Measurements from ENCODE around the gene WRAP73.

WRAP73 gene

GRCh38 chr1:3663999-3664699 is 14.2 kb upstream of the WRAP73 start:
- Histone ChIP-seq H3K27ac (ENCODE audit: low read depth, low read length) (no peak overlapping the region), H3K4me1 (ENCODE audit: control insufficient read depth, insufficient read depth, low read length) (no peaks in the 10 kb centered on the region; the same call in 1 of the 2 replicates), H3K9ac (ENCODE audit: low read depth, low read length) (no peak overlapping the region)

DNA sequence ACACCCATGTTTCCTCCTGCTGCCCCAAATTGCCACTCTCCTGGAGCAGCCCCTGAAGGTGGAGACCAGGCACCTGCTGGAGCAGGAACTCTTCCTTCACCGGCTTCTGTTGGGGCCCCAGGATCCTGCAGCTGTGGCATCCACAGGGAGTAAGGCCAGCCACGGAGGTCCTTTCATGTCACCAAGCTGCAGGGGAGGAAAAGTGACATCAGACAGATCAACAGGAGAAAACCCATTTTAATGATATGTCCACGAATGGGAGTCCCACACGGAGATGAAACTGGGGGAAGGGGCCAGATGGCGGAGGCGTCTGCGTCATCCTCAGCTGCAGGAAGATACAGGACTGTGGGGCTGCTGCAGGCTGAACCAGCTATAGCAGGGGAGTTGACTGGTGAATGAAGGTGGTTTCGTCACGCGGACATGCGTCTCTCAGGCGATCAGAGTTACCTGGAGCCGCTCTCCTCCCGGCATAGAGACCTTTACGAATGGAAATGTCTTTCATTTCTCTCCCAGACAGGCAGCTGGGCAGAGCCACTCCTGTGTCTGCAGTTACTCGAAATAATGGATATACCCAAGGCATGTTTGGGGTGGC is 12.3 kb upstream of the WRAP73 start:
- no peaks in the 10 kb centered on the region; the same call in 1 of the 2 replicates for H3K4me1 ChIP-seq (ENCODE audit: control insufficient read depth, insufficient read depth, low read length)
- H3K36me3 ChIP-seq (ENCODE audit: control insufficient read depth, insufficient read depth, low read length), result no peaks in the 10 kb centered on the region
- no peak overlapping the region for H3K27ac ChIP-seq (ENCODE audit: low read depth, low read length)
- no peak overlapping the region for H3K9ac ChIP-seq (ENCODE audit: low read depth, low read length)
- H3K9me3 ChIP-seq (ENCODE audit: control insufficient read depth, insufficient read depth, low read length), result no peaks in the 10 kb centered on the region
- no peak overlapping the region for H3K4me3 ChIP-seq (ENCODE audit: low read depth, low read length)
- H3K27me3 ChIP-seq (ENCODE audit: control insufficient read depth, insufficient read depth, low read length), result peaks cover 19% of the 10 kb centered on the region

More at GRCh38 chr1:3663999-3664699, 14.2 kb upstream of the WRAP73 start:
- Histone ChIP-seq H3K4me3 (ENCODE audit: low read depth, low read length) (no peak overlapping the region), H3K27me3 (ENCODE audit: control insufficient read depth, insufficient read depth, low read length) (peaks cover 5% of the 10 kb centered on the region; the same call in 1 of the 2 replicates), H3K9me3 (ENCODE audit: control insufficient read depth, insufficient read depth, low read length) (no peaks in the 10 kb centered on the region), H3K36me3 (ENCODE audit: control insufficient read depth, insufficient read depth, low read length) (no peaks in the 10 kb centered on the region)

DNA sequence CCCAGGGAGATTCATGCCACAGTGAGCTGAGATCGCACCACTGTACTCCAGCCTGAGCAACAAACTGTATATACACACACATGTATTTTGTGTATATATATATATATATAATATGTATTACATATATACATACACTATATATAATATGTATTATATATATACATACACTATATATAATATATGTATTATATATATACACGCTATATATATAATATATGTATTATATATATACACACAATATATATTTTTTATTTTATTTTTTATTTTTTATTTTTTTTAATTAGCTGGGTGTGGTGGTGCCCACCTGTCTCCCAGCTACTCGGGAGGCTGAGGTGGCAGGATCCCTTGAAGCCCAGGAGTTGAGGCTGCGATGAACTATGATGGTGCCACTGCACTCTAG is 11.7 kb upstream of the WRAP73 start:
- no peaks in the 10 kb centered on the region for H3K36me3 ChIP-seq (ENCODE audit: control insufficient read depth, insufficient read depth, low read length)

DNA sequence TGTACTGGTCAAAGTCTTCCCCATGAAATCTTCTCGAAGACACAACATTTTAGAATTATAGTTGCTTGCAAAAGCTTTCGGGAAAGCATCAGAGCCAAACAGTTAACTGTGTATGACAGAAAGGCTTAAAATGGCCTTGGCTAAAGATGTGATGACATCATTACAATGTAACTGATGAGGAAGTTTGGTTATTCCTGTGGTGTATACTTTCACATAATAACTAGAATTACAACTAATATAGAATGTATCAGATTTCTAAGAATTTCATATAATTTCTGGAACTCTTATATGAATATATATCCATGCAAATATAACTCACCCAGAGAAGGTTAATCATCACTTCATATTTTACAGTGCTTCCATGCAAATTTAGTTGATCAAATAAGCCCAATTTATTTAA is 10.8 kb upstream of the WRAP73 start:
- no peak overlapping the region for H3K27ac ChIP-seq (ENCODE audit: low read depth, low read length)
- no peak overlapping the region for H3K9ac ChIP-seq (ENCODE audit: low read depth, low read length)
- no peaks in the 10 kb centered on the region for H3K36me3 ChIP-seq (ENCODE audit: control insufficient read depth, insufficient read depth, low read length)
- peaks cover 32% of the 10 kb centered on the region for H3K27me3 ChIP-seq (ENCODE audit: control insufficient read depth, insufficient read depth, low read length)
- no peaks in the 10 kb centered on the region; the same call in 1 of the 2 replicates for H3K4me1 ChIP-seq (ENCODE audit: control insufficient read depth, insufficient read depth, low read length)
- no peaks in the 10 kb centered on the region for H3K9me3 ChIP-seq (ENCODE audit: control insufficient read depth, insufficient read depth, low read length)
- no peak overlapping the region for H3K4me3 ChIP-seq (ENCODE audit: low read depth, low read length)

More for the DNA sequence above, 11.7 kb upstream of the WRAP73 start:
- H3K4me3 ChIP-seq (ENCODE audit: low read depth, low read length), result no peak overlapping the region
- no peak overlapping the region for H3K9ac ChIP-seq (ENCODE audit: low read depth, low read length)
- no peaks in the 10 kb centered on the region for H3K9me3 ChIP-seq (ENCODE audit: control insufficient read depth, insufficient read depth, low read length)
- H3K4me1 ChIP-seq (ENCODE audit: control insufficient read depth, insufficient read depth, low read length), result no peaks in the 10 kb centered on the region; the same call in 1 of the 2 replicates
- H3K27ac ChIP-seq (ENCODE audit: low read depth, low read length), result no peak overlapping the region
- H3K27me3 ChIP-seq (ENCODE audit: control insufficient read depth, insufficient read depth, low read length), result peaks cover 25% of the 10 kb centered on the region

GRCh38 chr1:3659093-3659492 is 9.2 kb upstream of the WRAP73 start:
- H3K4me1 ChIP-seq (ENCODE audit: control insufficient read depth, insufficient read depth, low read length), result no peaks in the 10 kb centered on the region; the same call in 1 of the 2 replicates
- no peaks in the 10 kb centered on the region for H3K9me3 ChIP-seq (ENCODE audit: control insufficient read depth, insufficient read depth, low read length)
- H3K9ac ChIP-seq (ENCODE audit: low read depth, low read length), result no peak overlapping the region
- no peak overlapping the region for H3K4me3 ChIP-seq (ENCODE audit: low read depth, low read length)
- H3K27me3 ChIP-seq (ENCODE audit: control insufficient read depth, insufficient read depth, low read length), result peaks cover 48% of the 10 kb centered on the region
- no peaks in the 10 kb centered on the region for H3K36me3 ChIP-seq (ENCODE audit: control insufficient read depth, insufficient read depth, low read length)
- H3K27ac ChIP-seq (ENCODE audit: low read depth, low read length), result no peak overlapping the region

DNA sequence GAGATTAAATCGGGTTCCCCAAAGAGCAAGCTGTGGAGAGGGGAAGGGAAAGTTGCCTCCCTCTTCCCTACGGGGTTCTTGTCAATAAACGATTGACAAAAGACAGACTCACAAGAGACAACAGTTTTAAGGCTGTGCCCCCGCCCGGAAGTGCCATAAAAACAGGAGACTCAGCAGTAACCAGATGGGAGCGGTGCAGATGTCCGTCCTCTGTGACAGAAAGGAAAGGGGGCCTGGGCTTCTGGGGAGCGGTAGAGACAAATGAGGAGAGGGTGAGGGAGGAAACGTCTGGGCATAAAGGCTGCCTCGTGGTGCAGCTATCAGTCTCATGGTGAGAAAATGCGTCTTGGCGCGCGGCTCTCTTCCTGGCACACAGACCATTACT is 8.3 kb upstream of the WRAP73 start:
- Histone ChIP-seq H3K9me3 (ENCODE audit: control insufficient read depth, insufficient read depth, low read length) (no peaks in the 10 kb centered on the region), H3K4me3 (ENCODE audit: low read depth, low read length) (no peak overlapping the region), H3K36me3 (ENCODE audit: control insufficient read depth, insufficient read depth, low read length) (no peaks in the 10 kb centered on the region), H3K27ac (ENCODE audit: low read depth, low read length) (no peak overlapping the region), H3K9ac (ENCODE audit: low read depth, low read length) (no peak overlapping the region), H3K27me3 (ENCODE audit: control insufficient read depth, insufficient read depth, low read length) (peaks cover 57% of the 10 kb centered on the region), H3K4me1 (ENCODE audit: control insufficient read depth, insufficient read depth, low read length) (no peaks in the 10 kb centered on the region; the same call in 1 of the 2 replicates)

DNA sequence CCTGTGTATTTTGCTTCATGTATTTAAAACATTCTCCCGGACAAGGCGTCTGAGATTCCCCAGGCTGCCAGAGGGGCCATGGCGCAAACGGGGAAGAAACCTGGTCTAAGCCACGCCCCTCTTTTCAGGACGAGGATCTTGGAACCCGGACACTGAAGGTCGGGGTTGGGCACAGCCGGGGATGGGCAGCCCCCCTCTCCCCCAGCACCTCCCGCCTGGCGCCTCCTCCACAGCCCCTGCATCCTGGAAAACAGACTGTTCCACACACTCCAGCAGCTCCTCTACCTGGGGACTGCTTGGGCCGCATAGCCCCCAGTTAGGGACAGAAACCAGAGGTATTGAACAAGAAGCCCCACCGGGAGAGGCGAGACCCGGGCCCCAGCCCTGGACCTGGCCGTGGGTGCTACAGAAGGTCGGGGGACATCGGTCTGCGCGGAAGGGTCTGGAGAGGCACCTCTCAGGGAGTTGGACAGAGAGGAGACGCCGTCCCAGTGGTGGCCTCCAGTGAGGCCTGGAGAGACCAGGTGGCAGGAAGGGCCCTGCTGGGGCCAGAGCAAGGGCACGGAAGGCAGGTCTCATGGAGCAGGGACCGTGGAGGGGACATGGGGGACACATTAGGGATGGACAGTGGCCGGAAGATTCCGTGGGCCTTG is 7.8 kb upstream of the WRAP73 start:
- H3K36me3 ChIP-seq (ENCODE audit: control insufficient read depth, insufficient read depth, low read length), result no peaks in the 10 kb centered on the region
- H3K27me3 ChIP-seq (ENCODE audit: control insufficient read depth, insufficient read depth, low read length), result peaks cover 62% of the 10 kb centered on the region
- no peaks in the 10 kb centered on the region for H3K9me3 ChIP-seq (ENCODE audit: control insufficient read depth, insufficient read depth, low read length)
- H3K9ac ChIP-seq (ENCODE audit: low read depth, low read length), result no peak overlapping the region
- no peaks in the 10 kb centered on the region; the same call in 1 of the 2 replicates for H3K4me1 ChIP-seq (ENCODE audit: control insufficient read depth, insufficient read depth, low read length)
- H3K4me3 ChIP-seq (ENCODE audit: low read depth, low read length), result no peak overlapping the region
- no peak overlapping the region for H3K27ac ChIP-seq (ENCODE audit: low read depth, low read length)

- no peak overlapping the region for H3K27ac ChIP-seq (ENCODE audit: low read depth, low read length)
- no peak overlapping the region for H3K9ac ChIP-seq (ENCODE audit: low read depth, low read length)
- H3K4me1 ChIP-seq (ENCODE audit: control insufficient read depth, insufficient read depth, low read length), result no peaks in the 10 kb centered on the region; the same call in 1 of the 2 replicates
- H3K36me3 ChIP-seq (ENCODE audit: control insufficient read depth, insufficient read depth, low read length), result no peaks in the 10 kb centered on the region
- no peak overlapping the region for H3K4me3 ChIP-seq (ENCODE audit: low read depth, low read length)
- peaks cover 68% of the 10 kb centered on the region for H3K27me3 ChIP-seq (ENCODE audit: control insufficient read depth, insufficient read depth, low read length)
- no peaks in the 10 kb centered on the region for H3K9me3 ChIP-seq (ENCODE audit: control insufficient read depth, insufficient read depth, low read length)
Measured at GRCh38 chr1:3657096-3657475, 7.2 kb upstream of the WRAP73 start.

GRCh38 chr1:3656450-3657095 is 6.7 kb upstream of the WRAP73 start:
- Histone ChIP-seq H3K4me3 (ENCODE audit: low read depth, low read length) (no peak overlapping the region), H3K9me3 (ENCODE audit: control insufficient read depth, insufficient read depth, low read length) (no peaks in the 10 kb centered on the region), H3K27ac (ENCODE audit: low read depth, low read length) (no peak overlapping the region), H3K4me1 (ENCODE audit: control insufficient read depth, insufficient read depth, low read length) (no peaks in the 10 kb centered on the region; the same call in 1 of the 2 replicates), H3K9ac (ENCODE audit: low read depth, low read length) (no peak overlapping the region), H3K36me3 (ENCODE audit: control insufficient read depth, insufficient read depth, low read length) (no peaks in the 10 kb centered on the region), H3K27me3 (ENCODE audit: control insufficient read depth, insufficient read depth, low read length) (peaks cover 74% of the 10 kb centered on the region)

DNA sequence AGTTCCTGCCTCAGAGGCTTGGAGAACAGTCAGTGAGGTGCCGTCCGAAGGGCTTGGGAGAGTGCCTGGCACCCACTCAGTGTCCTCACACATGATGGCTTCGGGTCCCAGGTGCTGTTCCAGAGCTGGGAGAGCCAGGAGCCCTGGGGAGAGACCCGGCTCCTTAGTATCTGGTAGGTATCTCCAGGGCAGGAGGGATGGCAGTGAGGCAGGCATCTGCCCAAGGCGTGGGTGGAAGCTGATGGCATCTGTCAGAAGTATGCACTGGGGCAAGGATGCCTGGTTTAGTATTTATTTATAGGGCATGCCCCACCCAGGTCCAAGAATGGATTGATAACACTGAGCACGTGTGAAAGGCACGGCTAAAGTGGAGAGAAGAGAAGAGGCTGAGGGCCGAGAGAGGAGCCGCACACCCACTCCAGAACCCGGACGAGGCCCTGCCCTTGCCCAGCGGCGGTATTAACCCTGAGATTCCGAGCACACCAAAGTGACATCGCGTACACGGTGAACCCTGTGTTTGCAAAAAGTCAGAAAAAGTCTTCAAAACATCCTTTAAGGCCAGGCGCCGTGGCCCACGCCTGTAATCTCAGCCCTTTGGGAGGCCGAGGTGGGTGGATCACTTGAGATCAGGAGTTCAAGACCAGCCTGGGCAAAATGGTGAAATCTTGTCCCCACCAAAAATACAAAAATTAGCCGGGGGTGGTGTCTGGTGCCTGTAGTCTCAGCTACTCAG is 4.8 kb upstream of the WRAP73 start:
- Histone ChIP-seq H3K4me1 (ENCODE audit: control insufficient read depth, insufficient read depth, low read length) (peaks cover 2% of the 10 kb centered on the region; the same call in 1 of the 2 replicates), H3K9me3 (ENCODE audit: control insufficient read depth, insufficient read depth, low read length) (no peaks in the 10 kb centered on the region), H3K36me3 (ENCODE audit: control insufficient read depth, insufficient read depth, low read length) (no peaks in the 10 kb centered on the region), H3K9ac (ENCODE audit: low read depth, low read length) (no peak overlapping the region), H3K27ac (ENCODE audit: low read depth, low read length) (no peak overlapping the region), H3K27me3 (ENCODE audit: control insufficient read depth, insufficient read depth, low read length) (peaks cover 84% of the 10 kb centered on the region), H3K4me3 (ENCODE audit: low read depth, low read length) (no peak overlapping the region)
